ENCODE measurements around the gene FAM50B.

Gene FAM50B

GRCh38 chr6:3873051-3873450 lies 23.9 kb downstream of the FAM50B start:
- no peak for DNase-seq (ENCODE audit: low spot score)

GRCh38 chr6:3874069-3874468 lies 24.9 kb downstream of the FAM50B start:
- DNase-seq (ENCODE audit: low spot score): no peak

DNA sequence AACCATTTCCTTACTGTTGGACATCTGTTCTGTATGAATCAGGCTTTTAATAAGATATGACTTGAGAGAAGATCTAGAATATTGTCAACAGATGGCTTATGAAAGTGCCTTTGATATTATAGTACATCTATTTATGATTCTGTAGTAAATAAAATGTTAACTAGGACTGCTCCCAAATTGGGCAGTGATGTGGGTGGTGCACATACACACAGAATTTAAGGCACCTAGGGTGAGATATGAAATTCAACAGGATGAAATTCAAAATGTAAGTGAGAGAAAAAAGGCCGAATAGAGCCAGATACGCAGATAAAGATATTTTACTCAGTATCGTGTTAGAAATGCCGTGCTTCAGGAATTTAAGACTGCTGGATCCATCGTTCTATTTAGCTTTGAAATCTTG lies 26.3 kb downstream of the FAM50B start:
- DNase-seq (ENCODE audit: low spot score): no peak

- no peak for DNase-seq (ENCODE audit: low spot score)
Observed at GRCh38 chr6:3876101-3876500, 26.9 kb downstream of the FAM50B start.

- DNase-seq (ENCODE audit: low spot score): no peak
Observed at GRCh38 chr6:3876866-3877265, 27.7 kb downstream of the FAM50B start.

GRCh38 chr6:3878048-3878666 lies 29.0 kb downstream of the FAM50B start:
- no peak for DNase-seq (ENCODE audit: low spot score)

- DNase-seq (ENCODE audit: low spot score): no peak
Observed at GRCh38 chr6:3879194-3879952, 30.2 kb downstream of the FAM50B start.

GRCh38 chr6:3881711-3882421 lies 32.7 kb downstream of the FAM50B start:
- no peak for DNase-seq (ENCODE audit: low spot score)

- no peak for DNase-seq (ENCODE audit: low spot score)
Observed at GRCh38 chr6:3882431-3882830, 33.3 kb downstream of the FAM50B start.

GRCh38 chr6:3882866-3883265 lies 33.7 kb downstream of the FAM50B start:
- DNase-seq (ENCODE audit: low spot score): no peak

DNA sequence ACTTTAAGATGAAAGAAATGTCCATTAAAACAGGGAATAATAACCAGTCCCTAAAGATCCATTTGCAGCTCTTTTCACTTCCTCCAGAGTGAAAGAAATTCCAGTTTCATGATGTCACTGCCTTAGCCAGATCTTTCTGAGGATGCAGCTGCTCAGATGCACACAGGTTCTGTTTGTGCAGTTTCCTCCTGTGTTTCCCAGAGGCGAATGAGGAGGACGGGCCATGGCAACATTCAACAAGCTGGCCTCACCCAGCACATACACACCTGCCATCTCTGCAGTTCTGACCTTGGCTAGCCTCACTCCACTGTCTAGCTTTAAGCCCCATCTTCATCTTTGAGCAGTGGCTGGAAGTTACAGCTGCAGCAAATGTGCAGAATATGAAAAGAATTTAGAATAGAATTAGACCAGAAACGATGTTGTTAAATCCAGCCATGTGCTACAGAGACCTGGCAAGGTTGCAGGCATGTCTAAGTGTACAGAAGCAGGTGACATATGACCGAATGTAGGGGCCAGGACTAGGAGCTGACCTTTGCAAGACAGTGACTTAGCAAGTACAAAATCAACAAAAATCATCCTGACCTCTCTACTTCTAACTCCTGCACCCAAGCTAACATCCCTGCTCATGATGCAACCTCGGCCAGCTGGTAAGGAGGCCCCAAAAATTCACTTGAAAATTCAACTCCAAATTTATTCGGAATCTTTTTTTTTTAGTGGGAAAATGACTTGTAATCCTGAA lies 35.0 kb downstream of the FAM50B start:
- no peak for DNase-seq (ENCODE audit: low spot score)

DNA sequence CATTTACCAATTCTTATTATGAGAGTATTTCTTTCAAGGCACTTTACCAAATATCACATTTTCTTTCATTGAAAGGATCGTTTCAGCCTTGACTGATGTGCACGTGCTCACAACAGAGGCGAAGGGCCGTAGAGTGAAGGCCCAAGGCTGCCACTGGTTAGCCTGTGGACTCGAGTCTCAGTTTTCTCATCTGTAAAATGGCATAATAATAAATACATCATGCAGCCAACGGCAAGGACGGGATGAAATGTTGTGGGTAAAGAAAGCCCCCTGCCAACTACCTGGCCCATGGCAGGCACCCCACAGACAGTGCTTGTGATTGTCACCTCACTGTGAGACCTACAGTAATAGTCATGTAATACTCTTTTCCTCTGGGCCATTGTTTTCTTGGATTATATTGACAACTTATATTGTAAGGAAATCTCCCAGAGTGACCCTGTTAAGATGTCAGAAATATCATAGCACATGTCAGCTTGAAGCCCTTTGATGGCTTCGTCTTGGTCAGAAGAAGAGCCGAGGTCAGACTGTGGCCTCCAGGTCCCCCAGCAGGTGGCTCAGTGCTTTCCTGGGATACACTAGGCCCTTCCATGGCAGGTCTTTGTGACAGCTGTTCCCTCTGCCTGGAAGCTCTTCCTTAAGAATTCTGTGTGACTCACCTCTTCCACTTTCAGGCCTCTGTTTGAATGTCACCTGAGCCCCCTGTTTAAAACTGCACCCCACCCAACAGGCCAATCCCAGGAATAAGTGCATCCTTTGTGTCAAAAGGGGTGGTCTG lies 36.3 kb downstream of the FAM50B start:
- DNase-seq (ENCODE audit: low spot score): no peak

GRCh38 chr6:3887150-3887700 lies 38.1 kb downstream of the FAM50B start:
- no peak for DNase-seq (ENCODE audit: low spot score)

- no peak for DNase-seq (ENCODE audit: low spot score)
Observed at GRCh38 chr6:3888153-3888957, 39.2 kb downstream of the FAM50B start.

- no peak for DNase-seq (ENCODE audit: low spot score)
Observed at GRCh38 chr6:3890047-3890446, 40.9 kb downstream of the FAM50B start.

DNA sequence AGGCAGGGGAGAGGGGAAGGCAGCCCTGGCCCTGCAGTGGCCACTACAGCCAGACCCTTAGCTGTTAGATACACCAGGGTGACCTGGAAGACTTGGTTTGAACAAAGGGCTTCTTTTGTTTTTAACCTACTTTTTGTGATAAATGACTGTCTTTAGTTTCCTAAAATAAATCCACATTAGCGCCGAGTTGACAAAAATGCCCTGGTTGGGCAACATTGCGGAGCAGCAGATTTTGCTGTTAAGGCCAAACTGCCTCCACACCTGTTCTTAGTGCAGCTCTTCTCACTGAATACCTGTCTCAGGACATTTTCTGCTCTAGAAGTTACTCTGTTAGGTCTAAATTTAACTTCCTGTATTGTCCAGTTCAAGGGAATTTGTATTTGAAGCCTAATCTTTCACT lies 42.7 kb downstream of the FAM50B start:
- DNase-seq (ENCODE audit: low spot score): no peak

GRCh38 chr6:3892603-3893002 lies 43.4 kb downstream of the FAM50B start:
- DNase-seq (ENCODE audit: low spot score): no peak

GRCh38 chr6:3893487-3893886 lies 44.3 kb downstream of the FAM50B start:
- DNase-seq (ENCODE audit: low spot score): no peak

GRCh38 chr6:3893917-3894316 lies 44.7 kb downstream of the FAM50B start:
- no peak for DNase-seq (ENCODE audit: low spot score)

GRCh38 chr6:3894590-3895311 lies 45.6 kb downstream of the FAM50B start:
- no peak for DNase-seq (ENCODE audit: low spot score)

All from hematopoietic multipotent progenitor cell treated with erythropoietin and hydrocortisone succinate and interleukin-3 and kit ligand, for 17 days (in vitro differentiated cells).